OCI-LY3 (cell line): ENCODE results near the gene JSRP1.

Source experiments
- EZH2phosphoT487 ChIP-seq: fragments of 200-600 bp; shearing (Covaris generic); IDR thresholded peaks from 2 replicates; pipeline ENCODE4 v1.6.1; 2018; ENCODE audit warnings: antibody characterized with exemption, mixed run types, low read depth
- TF ChIP-seq, protein P1 (sequence below): fragments of 200-600, 300-600 bp; sonication (generic); IDR thresholded peaks from 2 replicates; pipeline ENCODE4 v1.5.1; 2014; ENCODE audit warnings: antibody characterized with exemption, low read length, low read depth

DNA sequence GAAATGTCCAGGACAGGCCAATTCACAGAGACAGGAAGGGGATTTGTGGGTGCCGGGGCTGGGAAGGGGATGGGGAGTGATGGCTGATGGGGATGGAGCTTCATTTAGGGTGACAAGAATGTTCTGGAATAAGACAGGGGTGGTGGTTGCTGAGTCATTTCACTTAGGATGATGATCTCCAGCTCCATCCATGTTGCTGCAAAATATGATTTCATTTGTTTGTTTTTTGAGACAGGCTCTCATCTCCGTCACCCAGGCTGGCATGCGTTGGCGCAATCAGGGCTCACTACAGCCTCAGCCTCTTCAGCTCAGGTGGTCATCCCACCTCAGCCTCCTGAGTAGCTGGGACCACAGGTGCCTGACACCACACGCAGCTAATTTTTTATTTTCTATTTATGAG lies 3.1 kb upstream of the JSRP1 start:
- TF ChIP-seq, protein P1, sequence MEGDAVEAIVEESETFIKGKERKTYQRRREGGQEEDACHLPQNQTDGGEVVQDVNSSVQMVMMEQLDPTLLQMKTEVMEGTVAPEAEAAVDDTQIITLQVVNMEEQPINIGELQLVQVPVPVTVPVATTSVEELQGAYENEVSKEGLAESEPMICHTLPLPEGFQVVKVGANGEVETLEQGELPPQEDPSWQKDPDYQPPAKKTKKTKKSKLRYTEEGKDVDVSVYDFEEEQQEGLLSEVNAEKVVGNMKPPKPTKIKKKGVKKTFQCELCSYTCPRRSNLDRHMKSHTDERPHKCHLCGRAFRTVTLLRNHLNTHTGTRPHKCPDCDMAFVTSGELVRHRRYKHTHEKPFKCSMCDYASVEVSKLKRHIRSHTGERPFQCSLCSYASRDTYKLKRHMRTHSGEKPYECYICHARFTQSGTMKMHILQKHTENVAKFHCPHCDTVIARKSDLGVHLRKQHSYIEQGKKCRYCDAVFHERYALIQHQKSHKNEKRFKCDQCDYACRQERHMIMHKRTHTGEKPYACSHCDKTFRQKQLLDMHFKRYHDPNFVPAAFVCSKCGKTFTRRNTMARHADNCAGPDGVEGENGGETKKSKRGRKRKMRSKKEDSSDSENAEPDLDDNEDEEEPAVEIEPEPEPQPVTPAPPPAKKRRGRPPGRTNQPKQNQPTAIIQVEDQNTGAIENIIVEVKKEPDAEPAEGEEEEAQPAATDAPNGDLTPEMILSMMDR = no peak
- TF ChIP-seq EZH2phosphoT487 = no peak
